Measurements from ENCODE around the gene RPL10A.
"Not testable (repeated sequence)": the region's sequence is repeated elsewhere in the genome, so short reads cannot be mapped to it uniquely, and the experiment has no call there.

The RPL10A gene

DNA sequence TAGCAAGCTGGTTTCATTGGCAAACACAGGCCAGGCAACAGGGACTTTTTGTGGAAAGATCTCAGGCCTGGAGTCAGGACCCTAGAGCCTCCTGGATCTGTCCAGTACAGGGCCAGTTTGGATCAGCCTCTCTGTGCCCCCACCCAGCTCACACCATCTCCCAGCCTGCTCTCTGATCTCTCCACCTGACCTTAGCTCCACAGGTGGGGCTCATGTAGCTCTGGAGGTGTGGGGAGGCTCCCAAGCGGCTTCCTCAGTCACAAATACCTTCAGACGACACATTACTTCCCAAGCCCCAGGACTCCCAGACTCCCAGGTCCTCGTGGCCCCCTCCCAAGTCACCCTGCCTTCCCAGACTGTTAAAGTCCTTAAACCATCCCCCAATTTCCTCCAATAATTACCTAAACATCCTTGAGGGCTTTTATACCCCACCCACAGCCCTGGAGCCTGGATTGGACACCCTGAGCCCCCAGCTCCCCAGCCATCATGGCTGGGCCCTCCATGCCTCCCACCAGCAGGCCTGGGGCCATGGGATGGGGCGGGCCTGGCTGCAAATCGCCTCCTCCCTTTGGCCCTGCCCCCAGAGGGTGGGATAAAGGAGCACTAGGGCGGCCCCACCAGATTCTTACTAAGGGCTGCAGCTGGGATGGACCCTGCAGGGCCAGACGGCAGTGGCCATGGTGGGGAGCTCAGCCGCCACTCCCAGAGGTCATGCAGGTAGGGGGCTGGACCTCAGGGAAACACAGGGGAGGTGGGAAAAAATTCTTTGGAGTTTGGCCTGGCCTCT lies 31.9 kb upstream of the RPL10A start:
- no peak overlapping the region for H3K4me3 ChIP-seq (ENCODE audit: low read depth, low read length)
- DNase-seq (ENCODE audit: low read depth, low spot score): no peak
- in situ Hi-C loops (cut with HindIII; ENCODE audit: low sequenced_read_pairs): no loop called here
- TF ChIP-seq, protein P1, sequence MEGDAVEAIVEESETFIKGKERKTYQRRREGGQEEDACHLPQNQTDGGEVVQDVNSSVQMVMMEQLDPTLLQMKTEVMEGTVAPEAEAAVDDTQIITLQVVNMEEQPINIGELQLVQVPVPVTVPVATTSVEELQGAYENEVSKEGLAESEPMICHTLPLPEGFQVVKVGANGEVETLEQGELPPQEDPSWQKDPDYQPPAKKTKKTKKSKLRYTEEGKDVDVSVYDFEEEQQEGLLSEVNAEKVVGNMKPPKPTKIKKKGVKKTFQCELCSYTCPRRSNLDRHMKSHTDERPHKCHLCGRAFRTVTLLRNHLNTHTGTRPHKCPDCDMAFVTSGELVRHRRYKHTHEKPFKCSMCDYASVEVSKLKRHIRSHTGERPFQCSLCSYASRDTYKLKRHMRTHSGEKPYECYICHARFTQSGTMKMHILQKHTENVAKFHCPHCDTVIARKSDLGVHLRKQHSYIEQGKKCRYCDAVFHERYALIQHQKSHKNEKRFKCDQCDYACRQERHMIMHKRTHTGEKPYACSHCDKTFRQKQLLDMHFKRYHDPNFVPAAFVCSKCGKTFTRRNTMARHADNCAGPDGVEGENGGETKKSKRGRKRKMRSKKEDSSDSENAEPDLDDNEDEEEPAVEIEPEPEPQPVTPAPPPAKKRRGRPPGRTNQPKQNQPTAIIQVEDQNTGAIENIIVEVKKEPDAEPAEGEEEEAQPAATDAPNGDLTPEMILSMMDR (IDR thresholded peaks at IDR 0.05; ENCODE audit: low read depth, low read length): no peak

DNA sequence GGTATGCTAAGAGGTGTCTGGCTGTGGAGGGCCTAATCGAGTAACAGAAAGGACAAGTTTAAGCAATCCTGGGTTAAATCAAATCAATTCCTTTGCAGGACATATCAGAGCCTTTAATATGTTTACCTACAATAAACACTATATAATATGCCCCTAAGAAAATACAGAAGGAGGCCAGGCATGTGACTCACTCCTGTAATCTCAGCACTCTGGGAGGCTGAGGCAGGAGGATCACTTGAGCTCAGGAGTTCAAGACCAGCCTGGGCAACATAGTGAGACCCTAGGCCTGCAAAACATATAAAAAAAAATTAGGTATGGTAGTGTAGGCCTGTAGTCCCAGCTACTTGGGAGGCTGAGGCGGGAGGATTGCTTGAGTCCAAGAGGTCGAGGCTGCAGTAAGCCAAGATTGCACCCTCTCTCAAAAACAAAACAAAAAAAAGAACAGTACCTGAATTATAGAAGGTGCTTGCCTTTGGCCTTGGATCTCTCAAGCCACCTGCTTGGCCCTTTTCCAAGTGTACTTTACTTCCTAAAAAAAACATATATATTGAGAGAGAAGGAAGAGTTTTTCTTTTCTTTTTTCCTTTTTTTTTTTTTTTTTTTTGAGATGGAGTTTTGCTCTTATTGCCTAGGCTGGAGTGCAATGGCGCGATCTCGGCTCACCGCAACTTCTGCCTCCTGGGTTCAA lies 29.7 kb upstream of the RPL10A start:
- H3K4me3 ChIP-seq (ENCODE audit: low read depth, low read length); in situ Hi-C loops (cut with HindIII; ENCODE audit: low sequenced_read_pairs); DNase-seq (ENCODE audit: low read depth, low spot score): not testable (repeated sequence)

GRCh38 chr6:35439308-35439707 lies 28.9 kb upstream of the RPL10A start:
- no peak overlapping the region for H3K4me3 ChIP-seq (ENCODE audit: low read depth, low read length)
- in situ Hi-C loops (cut with HindIII; ENCODE audit: low sequenced_read_pairs): no loop called here
- TF ChIP-seq, protein P1 (IDR thresholded peaks at IDR 0.05; ENCODE audit: low read depth, low read length): no peak
- no peak for DNase-seq (ENCODE audit: low read depth, low spot score)

GRCh38 chr6:35441205-35441604 lies 27.0 kb upstream of the RPL10A start:
- no peak overlapping the region for H3K4me3 ChIP-seq (ENCODE audit: low read depth, low read length)
- DNase-seq (ENCODE audit: low read depth, low spot score): no peak
- in situ Hi-C loops (cut with HindIII; ENCODE audit: low sequenced_read_pairs): no loop called here
- TF ChIP-seq, protein P1 (IDR thresholded peaks at IDR 0.05; ENCODE audit: low read depth, low read length): no peak

GRCh38 chr6:35441642-35442041 lies 26.6 kb upstream of the RPL10A start:
- DNase-seq (ENCODE audit: low read depth, low spot score): no peak
- in situ Hi-C loops (cut with HindIII; ENCODE audit: low sequenced_read_pairs): no loop called here
- H3K4me3 ChIP-seq (ENCODE audit: low read depth, low read length): no peak overlapping the region
- TF ChIP-seq, protein P1 (IDR thresholded peaks at IDR 0.05; ENCODE audit: low read depth, low read length): no peak

GRCh38 chr6:35442693-35443092 lies 25.5 kb upstream of the RPL10A start:
- TF ChIP-seq, protein P1 (IDR thresholded peaks at IDR 0.05; ENCODE audit: low read depth, low read length): no peak
- in situ Hi-C loops (cut with HindIII; ENCODE audit: low sequenced_read_pairs): no loop called here
- no peak overlapping the region for H3K4me3 ChIP-seq (ENCODE audit: low read depth, low read length)
- no peak for DNase-seq (ENCODE audit: low read depth, low spot score)

Measured in astrocyte of the spinal cord (primary cell).